Stimulated activated memory B cell treated with anti-CD40 and anti-IgM and Interleukin-4, amounts not matched to agents 10 μg/mL and 1 μg/mL and 100 μg/mL, for 72 hours (primary cell): Measurements from ENCODE around the gene DDIT3.

Experiments
- ATAC-seq: fragments of 150-1000 bp; cut with Tn5 transposase; 2 replicates; pipeline ENCODE4 v1.10.0; 2021
- H3K27ac Mint-ChIP-seq: one replicate; pipeline ENCODE4 v1.8.0; 2022; ENCODE audit warnings: mild to moderate bottlenecking, mixed read lengths
- H3K27me3 Mint-ChIP-seq: one replicate; pipeline ENCODE4 v1.8.0; 2022; ENCODE audit warnings: mixed read lengths
- H3K36me3 Mint-ChIP-seq: one replicate; pipeline ENCODE4 v1.8.0; 2022; ENCODE audit warnings: mixed read lengths
- H3K4me1 Mint-ChIP-seq: one replicate; pipeline ENCODE4 v1.8.0; 2022; ENCODE audit warnings: mixed read lengths
- H3K4me3 Mint-ChIP-seq: one replicate; pipeline ENCODE4 v1.8.0; 2022; ENCODE audit warnings: mild to moderate bottlenecking, moderate library complexity, mixed read lengths
- H3K9me3 Mint-ChIP-seq: one replicate; pipeline ENCODE4 v1.8.0; 2022; ENCODE audit warnings: mixed read lengths

DDIT3 gene

GRCh38 chr12:57467212-57467874 lies 53.0 kb downstream of the DDIT3 start:
- Mint-ChIP-seq H3K4me3 (no peak overlapping the region), H3K4me1 (peaks cover 33% of the 10 kb centered on the region), H3K36me3 (peaks cover 39% of the 10 kb centered on the region), H3K9me3 (peaks cover 2% of the 10 kb centered on the region), H3K27me3 (no peaks in the 10 kb centered on the region), H3K27ac (no peak overlapping the region)
- ATAC-seq = no peak
